ENCODE results near the gene HBQ1.

The HBQ1 gene

DNA sequence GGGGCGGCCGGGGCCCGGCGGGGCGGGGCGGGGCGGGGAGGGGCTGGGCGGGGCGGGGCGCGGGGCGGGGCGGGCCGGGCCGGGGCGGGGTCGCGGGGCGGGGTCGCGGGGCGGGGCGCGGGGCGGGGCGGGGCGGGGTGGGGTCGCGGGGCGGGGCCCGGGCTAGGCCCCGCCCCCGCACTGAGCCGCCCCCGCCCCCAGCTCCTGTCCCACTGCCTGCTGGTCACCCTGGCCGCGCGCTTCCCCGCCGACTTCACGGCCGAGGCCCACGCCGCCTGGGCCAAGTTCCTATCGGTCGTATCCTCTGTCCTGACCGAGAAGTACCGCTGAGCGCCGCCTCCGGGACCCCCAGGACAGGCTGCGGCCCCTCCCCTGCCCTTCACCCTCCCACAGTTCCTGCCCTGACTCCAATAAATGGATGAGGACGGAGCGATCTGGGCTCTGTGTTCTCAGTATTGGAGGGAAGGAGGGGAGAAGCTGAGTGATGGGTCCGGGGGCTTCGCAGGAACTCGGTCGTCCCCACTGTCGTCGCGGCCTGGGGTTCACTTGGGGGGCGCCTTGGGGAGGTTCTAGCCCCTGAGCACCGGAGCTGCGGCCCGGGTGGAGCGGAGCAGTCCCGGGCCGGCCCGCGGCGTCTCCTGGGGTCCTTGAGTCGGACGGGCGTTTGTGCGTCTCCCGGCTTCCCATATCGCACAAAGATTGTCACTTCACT lies 15.3 kb upstream of the HBQ1 start:
- Histone ChIP-seq H3K27me3 (ENCODE audit: insufficient read depth, low read depth) (peaks cover 63% of the 10 kb centered on the region), H3K36me3 (ENCODE audit: insufficient read depth) (no peaks in the 10 kb centered on the region), H3K27ac (no peak overlapping the region), H3K79me2 (ENCODE audit: insufficient read depth, low read depth) (no peaks in the 10 kb centered on the region), H3K9ac (no peak overlapping the region), H3K4me1 (ENCODE audit: low read depth, poor library complexity, severe bottlenecking) (no peaks in the 10 kb centered on the region), H3K4me3 (IDR thresholded peaks at IDR 0.05; ENCODE audit: insufficient read depth, low read depth, low read length) (no peak overlapping the region), H4K20me1 (ENCODE audit: insufficient read depth) (no peaks in the 10 kb centered on the region), H3K4me2 (no peak overlapping the region), H2AFZ (ENCODE audit: low read depth) (no peak overlapping the region)
- TF ChIP-seq, protein P1, sequence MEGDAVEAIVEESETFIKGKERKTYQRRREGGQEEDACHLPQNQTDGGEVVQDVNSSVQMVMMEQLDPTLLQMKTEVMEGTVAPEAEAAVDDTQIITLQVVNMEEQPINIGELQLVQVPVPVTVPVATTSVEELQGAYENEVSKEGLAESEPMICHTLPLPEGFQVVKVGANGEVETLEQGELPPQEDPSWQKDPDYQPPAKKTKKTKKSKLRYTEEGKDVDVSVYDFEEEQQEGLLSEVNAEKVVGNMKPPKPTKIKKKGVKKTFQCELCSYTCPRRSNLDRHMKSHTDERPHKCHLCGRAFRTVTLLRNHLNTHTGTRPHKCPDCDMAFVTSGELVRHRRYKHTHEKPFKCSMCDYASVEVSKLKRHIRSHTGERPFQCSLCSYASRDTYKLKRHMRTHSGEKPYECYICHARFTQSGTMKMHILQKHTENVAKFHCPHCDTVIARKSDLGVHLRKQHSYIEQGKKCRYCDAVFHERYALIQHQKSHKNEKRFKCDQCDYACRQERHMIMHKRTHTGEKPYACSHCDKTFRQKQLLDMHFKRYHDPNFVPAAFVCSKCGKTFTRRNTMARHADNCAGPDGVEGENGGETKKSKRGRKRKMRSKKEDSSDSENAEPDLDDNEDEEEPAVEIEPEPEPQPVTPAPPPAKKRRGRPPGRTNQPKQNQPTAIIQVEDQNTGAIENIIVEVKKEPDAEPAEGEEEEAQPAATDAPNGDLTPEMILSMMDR (conservative IDR thresholded peaks at IDR 0.05; ENCODE audit: low read depth, low read length): no peak

DNA sequence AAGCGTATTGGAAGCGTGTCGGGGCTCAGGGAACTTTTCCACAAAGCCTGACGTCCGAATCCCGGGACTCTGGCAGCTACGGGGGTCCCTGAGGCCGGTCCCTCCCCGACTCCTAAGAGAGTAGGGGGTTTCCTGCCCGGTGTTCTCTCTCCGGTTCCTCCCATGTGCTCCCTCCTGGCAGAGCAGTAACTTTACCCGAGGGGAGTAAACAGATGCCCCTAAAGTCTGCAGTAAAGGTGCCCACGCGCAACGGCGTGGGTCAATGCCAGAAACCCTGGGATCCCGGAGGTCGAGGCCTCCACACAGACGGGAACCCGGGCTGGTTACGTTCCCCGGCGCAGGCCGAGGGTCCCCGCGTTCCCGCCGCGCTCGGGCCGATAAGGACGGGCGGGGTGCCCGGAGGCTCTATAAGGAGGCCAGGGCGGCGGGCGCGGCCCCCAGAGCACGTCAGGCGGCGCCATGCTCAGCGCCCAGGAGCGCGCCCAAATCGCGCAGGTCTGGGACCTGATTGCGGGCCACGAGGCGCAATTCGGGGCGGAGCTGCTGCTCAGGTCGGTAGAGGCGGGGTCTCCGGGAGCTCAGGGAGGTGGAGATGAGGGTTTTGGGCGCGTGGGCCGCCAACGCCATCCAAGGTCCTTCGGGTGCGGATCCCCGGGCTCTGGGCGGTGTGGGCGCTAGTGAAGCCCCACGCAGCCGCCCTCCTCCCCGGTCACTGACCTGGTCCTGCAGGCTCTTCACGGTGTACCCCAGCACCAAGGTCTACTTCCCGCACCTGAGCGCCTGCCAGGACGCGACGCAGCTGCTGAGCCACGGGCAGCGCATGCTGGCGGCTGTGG lies 14.5 kb upstream of the HBQ1 start, which contains the start of gene HBM:
HBM (plus strand) TSS at position 440 of the 836 bp plus-strand sequence; CDS start at position 460, 20 bp downstream.
- no peak within 1 kb of the TSS for H3K4me2 ChIP-seq
- H2AFZ ChIP-seq (ENCODE audit: low read depth): no peak within 1 kb of the TSS
- H3K4me3 ChIP-seq (IDR thresholded peaks at IDR 0.05; ENCODE audit: insufficient read depth, low read depth, low read length): no peak within 1 kb of the TSS
- H3K27ac ChIP-seq: no peak within 1 kb of the TSS
- no peaks in the 10 kb centered on the region for H3K36me3 ChIP-seq (ENCODE audit: insufficient read depth)
- no peaks in the 10 kb centered on the region for H4K20me1 ChIP-seq (ENCODE audit: insufficient read depth)
- H3K9ac ChIP-seq: no peak within 1 kb of the TSS
- no peaks in the 10 kb centered on the region for H3K79me2 ChIP-seq (ENCODE audit: insufficient read depth, low read depth)
- TF ChIP-seq, protein P1 (conservative IDR thresholded peaks at IDR 0.05; ENCODE audit: low read depth, low read length): no peak
- no peaks in the 10 kb centered on the region for H3K4me1 ChIP-seq (ENCODE audit: low read depth, poor library complexity, severe bottlenecking)
- peaks cover 67% of the 10 kb centered on the region for H3K27me3 ChIP-seq (ENCODE audit: insufficient read depth, low read depth)

DNA sequence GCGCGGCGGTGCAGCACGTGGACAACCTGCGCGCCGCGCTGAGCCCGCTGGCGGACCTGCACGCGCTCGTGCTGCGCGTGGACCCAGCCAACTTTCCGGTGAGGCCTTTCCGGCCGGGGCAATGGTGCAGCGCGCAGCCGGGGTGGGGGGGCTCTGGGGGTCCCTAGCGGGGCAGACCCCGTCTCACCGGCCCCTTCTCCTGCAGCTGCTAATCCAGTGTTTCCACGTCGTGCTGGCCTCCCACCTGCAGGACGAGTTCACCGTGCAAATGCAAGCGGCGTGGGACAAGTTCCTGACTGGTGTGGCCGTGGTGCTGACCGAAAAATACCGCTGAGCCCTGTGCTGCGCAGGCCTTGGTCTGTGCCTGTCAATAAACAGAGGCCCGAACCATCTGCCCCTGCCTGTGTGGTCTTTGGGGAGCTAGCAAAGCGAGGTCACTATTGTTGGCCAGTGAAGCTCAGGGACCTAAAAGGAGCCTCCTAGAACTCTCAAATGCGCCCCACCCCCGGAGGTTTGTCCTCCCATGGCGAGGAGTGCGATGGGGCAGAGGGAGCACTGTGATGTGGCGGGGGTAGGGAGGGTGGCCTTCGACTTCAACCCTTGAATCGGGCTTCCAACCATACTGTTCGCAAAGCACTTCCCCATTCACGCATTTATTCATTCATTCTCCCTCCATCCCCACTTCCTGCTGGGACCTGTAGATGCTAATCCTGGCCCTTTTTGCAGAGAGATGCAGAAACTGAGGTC lies 13.7 kb upstream of the HBQ1 start:
- H2AFZ ChIP-seq (ENCODE audit: low read depth): no peak overlapping the region
- H3K27ac ChIP-seq: no peak overlapping the region
- no peaks in the 10 kb centered on the region for H4K20me1 ChIP-seq (ENCODE audit: insufficient read depth)
- H3K4me1 ChIP-seq (ENCODE audit: low read depth, poor library complexity, severe bottlenecking): no peaks in the 10 kb centered on the region
- no peak overlapping the region for H3K4me3 ChIP-seq (IDR thresholded peaks at IDR 0.05; ENCODE audit: insufficient read depth, low read depth, low read length)
- H3K79me2 ChIP-seq (ENCODE audit: insufficient read depth, low read depth): no peaks in the 10 kb centered on the region
- peaks cover 67% of the 10 kb centered on the region for H3K27me3 ChIP-seq (ENCODE audit: insufficient read depth, low read depth)
- no peak overlapping the region for H3K9ac ChIP-seq
- TF ChIP-seq, protein P1 (conservative IDR thresholded peaks at IDR 0.05; ENCODE audit: low read depth, low read length): no peak
- no peak overlapping the region for H3K4me2 ChIP-seq
- no peaks in the 10 kb centered on the region for H3K36me3 ChIP-seq (ENCODE audit: insufficient read depth)

DNA sequence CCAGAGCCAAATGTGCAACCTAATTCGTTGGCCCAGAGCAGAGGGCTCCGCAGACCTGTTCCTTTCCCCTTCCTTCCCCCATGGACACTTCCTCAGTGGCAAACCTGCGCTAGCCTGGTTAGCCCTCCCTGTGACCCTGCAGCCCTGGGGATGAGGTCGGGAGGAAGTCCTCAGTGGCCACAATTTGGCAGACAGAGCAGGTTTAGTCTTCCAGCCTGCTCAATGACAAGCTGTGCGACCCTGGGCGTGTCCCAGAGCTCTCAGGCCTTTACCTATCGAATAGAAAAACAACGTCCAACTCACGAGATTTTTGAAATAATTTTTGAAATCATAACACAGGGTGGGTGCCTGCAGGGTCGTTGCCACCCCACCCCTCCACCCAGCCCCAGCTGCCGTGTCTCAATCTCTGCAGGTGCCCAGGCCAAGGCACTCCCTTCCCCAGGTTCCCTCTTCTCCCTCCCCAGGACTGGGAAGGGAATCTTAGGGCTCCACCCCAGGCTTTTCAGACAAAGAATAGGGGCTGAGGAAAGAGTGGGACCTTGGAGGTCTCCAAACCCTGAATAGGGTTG lies 13.1 kb upstream of the HBQ1 start:
- H3K4me2 ChIP-seq: no peak overlapping the region
- H3K27ac ChIP-seq: no peak overlapping the region
- H2AFZ ChIP-seq (ENCODE audit: low read depth): no peak overlapping the region
- no peaks in the 10 kb centered on the region for H4K20me1 ChIP-seq (ENCODE audit: insufficient read depth)
- TF ChIP-seq, protein P1 (conservative IDR thresholded peaks at IDR 0.05; ENCODE audit: low read depth, low read length): no peak
- H3K4me3 ChIP-seq (IDR thresholded peaks at IDR 0.05; ENCODE audit: insufficient read depth, low read depth, low read length): no peak overlapping the region
- peaks cover 63% of the 10 kb centered on the region for H3K27me3 ChIP-seq (ENCODE audit: insufficient read depth, low read depth)
- H3K4me1 ChIP-seq (ENCODE audit: low read depth, poor library complexity, severe bottlenecking): no peaks in the 10 kb centered on the region
- no peak overlapping the region for H3K9ac ChIP-seq
- H3K36me3 ChIP-seq (ENCODE audit: insufficient read depth): no peaks in the 10 kb centered on the region
- H3K79me2 ChIP-seq (ENCODE audit: insufficient read depth, low read depth): no peaks in the 10 kb centered on the region
